Mesenteric fat pad (tissue), 1 donor: ENCODE data around the gene TFAP2A. TPM values are rescaled to one million over a fixed set of nuclear protein-coding genes. Genes with fewer than 3 reads are reported as not detected.

ENCODE experiments used
- DNase-seq: peaks from one replicate; pipeline ENCODE4 v3.0.0-alpha.2; 2020; ENCODE audit warnings: low spot score
- total RNA-seq: library from RNA; stranded (reverse); fragmentation: NEBNext Ultra II Directional; extraction: Animal tissue kit (Norgen Biotek cat#: 25700); gene quantifications from one replicate; pipeline ENCODE4 v1.2.1, GENCODE V29; 2021
- donor health status: DM: yes; HTN: yes; CAD: no.

Gene TFAP2A
- total RNA-seq, 1 donor from 2014 or later, result 1.9 TPM

- no peak for DNase-seq
Observed at GRCh38 chr6:10413262-10413849, 1.5 kb downstream of the TFAP2A start.

GRCh38 chr6:10412461-10413261 is 2.2 kb downstream of the TFAP2A start:
- no peak for DNase-seq

DNA sequence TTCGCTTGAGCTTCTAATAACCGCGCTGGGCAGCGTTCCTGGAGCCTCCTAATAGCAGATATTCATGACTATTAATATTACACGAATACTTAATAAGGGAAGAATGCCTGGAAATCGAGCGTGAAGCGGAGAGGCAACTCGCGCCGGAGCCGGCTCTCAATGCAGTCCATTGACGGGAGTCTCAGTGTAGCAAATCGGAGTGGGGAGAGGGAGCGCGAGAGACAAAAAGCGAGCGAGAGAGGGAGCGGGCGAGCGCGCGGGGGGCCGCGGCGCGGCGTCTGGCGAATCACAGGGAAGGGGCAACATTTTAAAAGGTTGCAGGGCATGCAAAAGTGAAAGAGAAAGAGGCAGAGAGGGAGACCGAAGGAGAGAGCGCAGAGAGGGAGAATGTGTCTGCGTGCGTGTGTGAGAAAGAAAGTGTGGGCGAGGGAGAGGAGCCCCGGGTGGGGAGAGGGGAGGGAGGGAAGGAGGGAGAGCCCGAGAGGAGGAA is 2.9 kb downstream of the TFAP2A start:
- no peak for DNase-seq

DNA sequence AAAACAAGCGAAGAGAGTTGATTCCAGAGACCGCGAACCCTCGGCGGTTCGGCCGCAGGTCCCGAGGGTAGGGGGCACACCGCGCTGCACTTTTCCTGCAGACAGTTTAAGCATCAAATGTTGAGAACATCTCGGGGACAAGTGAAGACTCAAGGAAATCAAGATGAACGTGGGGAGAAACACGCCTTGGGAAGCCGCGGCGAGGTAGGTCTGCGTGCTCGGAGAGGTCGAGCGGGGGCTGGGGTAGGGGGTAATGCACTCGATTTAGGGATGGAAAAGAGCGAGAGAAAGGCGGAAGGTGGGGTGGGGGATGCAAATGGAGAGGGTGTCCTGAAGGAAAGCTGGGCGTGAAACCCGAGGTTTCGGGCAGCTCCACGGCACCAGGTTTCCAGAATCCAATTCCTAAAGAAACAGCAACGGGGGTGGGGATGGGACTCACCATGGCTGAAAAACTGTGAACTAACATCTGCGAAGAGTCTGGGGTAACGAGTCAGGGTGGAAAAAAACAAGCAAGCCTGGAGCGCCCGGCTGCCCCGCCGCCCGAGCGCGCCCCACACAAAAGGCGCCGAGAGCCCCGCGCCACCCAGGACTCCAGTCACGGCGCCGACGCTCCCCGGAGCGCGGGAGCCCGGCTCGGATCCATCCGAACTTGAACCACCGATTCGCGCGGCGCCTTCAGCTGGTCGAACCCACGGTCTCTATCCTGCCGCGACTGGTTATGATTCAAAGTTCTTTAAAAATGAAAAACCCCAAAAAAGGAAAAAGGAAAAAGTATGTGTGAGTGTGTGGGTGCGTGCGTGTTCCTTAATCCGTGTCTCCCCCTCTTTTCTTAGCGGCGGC is 3.5 kb downstream of the TFAP2A start:
- DNase-seq, result no peak

DNA sequence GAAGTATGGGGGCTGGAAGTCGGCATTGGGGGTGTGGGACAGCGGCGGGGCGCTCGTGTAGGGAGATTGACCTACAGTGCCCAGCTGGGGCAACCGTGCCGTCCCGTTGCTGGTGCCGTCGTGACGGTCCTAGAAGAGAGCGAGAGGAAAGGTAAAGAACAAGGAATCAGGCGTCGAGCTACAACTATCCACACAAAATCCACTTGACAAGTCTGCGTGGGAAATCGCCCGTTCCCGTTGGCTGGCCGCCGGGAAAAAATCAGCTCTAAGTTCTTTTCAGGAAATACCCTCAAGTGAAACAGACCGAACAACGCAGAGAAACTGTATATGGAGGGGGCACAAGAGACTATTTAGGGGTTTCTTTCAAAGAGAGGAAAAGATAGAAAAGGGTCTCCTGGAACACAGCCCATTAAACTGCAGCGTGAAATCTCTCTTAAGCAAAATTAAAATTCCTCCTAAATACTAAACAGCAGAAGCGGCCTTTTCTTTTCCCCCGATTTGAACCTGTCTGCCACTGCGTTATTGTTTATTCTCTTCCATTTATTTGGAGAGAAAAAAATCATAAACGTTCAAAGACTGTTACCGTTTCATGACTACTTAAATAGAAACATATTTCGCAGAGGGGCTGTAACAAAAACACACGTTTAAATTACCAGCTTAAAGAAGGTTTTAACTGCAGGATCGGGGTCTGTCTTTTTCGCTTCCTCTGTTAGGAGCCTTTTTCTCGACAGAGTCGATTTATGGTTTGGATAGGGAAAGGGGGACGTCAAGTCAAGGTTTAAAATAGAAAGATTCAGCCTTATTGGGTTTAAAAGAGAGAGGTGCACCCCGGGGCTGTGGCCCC is 4.4 kb downstream of the TFAP2A start:
- no peak for DNase-seq

- no peak for DNase-seq
Observed at GRCh38 chr6:10409731-10410206, 5.1 kb downstream of the TFAP2A start.

- no peak for DNase-seq
Observed at GRCh38 chr6:10409233-10409721, 5.6 kb downstream of the TFAP2A start.

GRCh38 chr6:10408457-10408856 is 6.4 kb downstream of the TFAP2A start:
- no peak for DNase-seq

GRCh38 chr6:10407674-10408054 is 7.2 kb downstream of the TFAP2A start:
- DNase-seq, result no peak

GRCh38 chr6:10407018-10407673 is 7.7 kb downstream of the TFAP2A start:
- no peak for DNase-seq

DNA sequence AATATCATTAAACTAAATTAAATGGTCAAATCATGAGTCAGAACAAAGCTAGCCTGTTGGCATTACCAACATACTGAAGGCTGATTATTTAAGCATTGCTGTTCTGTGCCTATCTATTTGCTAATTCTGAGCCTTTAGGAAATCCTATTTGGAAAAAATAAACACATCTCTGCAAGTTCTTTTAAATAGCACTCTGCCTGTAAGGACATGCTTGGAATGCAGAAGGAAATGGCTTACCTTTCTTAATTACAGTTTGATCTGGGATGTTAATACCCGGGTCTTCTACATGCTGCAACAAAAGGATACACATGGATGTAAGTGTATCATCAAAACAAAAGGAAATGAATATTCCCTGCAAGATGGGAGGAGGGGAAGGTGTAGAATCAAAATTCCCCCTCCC is 8.3 kb downstream of the TFAP2A start:
- no peak for DNase-seq

DNA sequence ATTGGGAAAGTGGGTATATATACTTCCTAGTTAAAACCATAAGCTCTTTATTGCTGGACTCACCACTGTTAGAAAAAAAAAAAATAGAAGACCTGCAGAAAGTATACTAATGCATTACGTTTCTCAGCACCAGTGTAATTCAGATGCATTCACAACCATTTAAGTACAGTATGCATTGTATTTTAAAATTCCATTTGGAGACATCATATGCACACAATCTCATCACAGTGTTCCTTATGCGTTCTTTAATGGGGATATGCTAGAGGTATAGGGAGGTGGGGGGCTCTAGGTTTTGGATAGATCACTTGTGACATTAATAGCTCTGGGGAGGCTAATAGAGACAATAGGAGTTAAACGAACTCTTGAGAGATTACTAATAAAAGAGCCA is 9.4 kb downstream of the TFAP2A start:
- DNase-seq, result no peak

- DNase-seq, result no peak
Observed at GRCh38 chr6:10404799-10405512, 9.9 kb downstream of the TFAP2A start.

GRCh38 chr6:10404107-10404798 is 10.6 kb downstream of the TFAP2A start:
- no peak for DNase-seq

GRCh38 chr6:10403385-10404106 is 11.3 kb downstream of the TFAP2A start:
- DNase-seq, result no peak

DNA sequence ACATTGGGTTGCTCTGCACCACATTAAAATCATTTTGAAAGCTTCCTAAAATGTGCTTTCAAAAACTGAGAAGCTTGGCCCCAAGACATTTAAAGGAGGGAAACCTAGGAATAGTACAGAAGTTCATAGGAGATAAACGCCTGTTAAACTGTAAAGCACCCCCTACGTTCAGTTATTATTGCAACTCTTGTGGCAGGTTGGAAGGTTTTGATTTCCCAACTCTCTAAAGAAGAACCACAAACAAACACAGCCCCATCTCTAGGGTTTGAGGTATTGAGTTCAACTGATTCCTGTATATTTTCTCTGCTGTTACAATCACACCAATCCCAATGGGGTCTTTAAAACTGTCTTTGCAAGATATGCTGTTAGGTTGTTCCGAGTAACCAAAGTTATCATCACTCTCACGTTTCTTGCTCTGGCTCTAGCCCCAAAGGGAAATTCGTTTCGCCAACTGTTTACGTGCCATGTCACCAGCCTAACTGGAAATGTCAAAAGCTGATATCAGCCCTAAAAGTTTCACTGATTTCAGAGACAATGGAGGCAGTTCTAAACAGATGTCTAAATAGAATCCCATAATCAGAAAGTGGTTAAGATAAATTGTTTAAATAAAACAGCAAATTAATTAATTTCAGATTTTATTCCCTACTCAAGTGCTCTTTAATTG is 12.1 kb downstream of the TFAP2A start:
- no peak for DNase-seq

GRCh38 chr6:10401632-10402223 is 13.1 kb downstream of the TFAP2A start:
- DNase-seq, result no peak
